A549 (cell line): Measurements from ENCODE around the gene SLIT3. TPM values are rescaled to one million over a fixed set of nuclear protein-coding genes. Genes with fewer than 3 reads are reported as not detected.

Source experiments
- ATAC-seq, 2 experiments: fragments of 200-7000 bp in 1 of 2; fragments of >200 bp in 1 of 2; cut with Nextera tagmentation in 1 of 2; cut with Tn5 transposase in 1 of 2; 3 replicates each; pipeline versions ENCODE4 v1.8.0 to v1.9.1; 2018 to 2020; ENCODE audit warnings: mild to moderate bottlenecking in 1 of 2, moderate library complexity in 1 of 2
- CTCF ChIA-PET: fragments of 300-600 bp; sonication (Branson Sonifier 250); formaldehyde crosslinking; extraction: SDS; loops from one replicate; lab custom pipeline; 2021; ENCODE audit warnings: antibody characterized with exemption, inconsistent platforms; lab: Yijun Ruan, JAX
- POLR2A ChIA-PET: fragments of 350-600 bp; formaldehyde crosslinking; extraction: SDS; loops from one replicate; lab custom pipeline; 2021; ENCODE audit warnings: antibody characterized with exemption, inconsistent platforms; lab: Yijun Ruan, JAX
- DNase-seq, 2 experiments: peaks; one replicate each; pipeline versions ENCODE4 v3.0.0 to v3.0.0-alpha.2; 2011 to 2016; ENCODE audit warnings: low read depth in 1 of 2, low spot score in 1 of 2
- FAIRE-seq: peaks from 2 replicates; lab custom pipeline; 2011; peaks lifted over from hg19 to GRCh38; lab: Jason Lieb, UNC
- H3K27ac ChIP-seq, 2 experiments: fragments of >200 bp; sonication (Bioruptor Twin); formaldehyde crosslinking; 3 replicates each; pipeline ENCODE4 v1.5.1; 2016 to 2017
- H3K4me1 ChIP-seq: fragments of >200 bp; sonication (Bioruptor Twin); formaldehyde crosslinking; 3 replicates; pipeline ENCODE4 v1.6.1; 2016
- H3K4me2 ChIP-seq: fragments of >200 bp; sonication (Bioruptor Twin); formaldehyde crosslinking; 3 replicates; pipeline ENCODE4 v1.6.1; 2016
- H3K4me3 ChIP-seq: fragments of >200 bp; sonication (Bioruptor Twin); formaldehyde crosslinking; 3 replicates; pipeline ENCODE4 v1.5.1; 2016
- H3K9me3 ChIP-seq: fragments of >200 bp; sonication (Bioruptor Twin); formaldehyde crosslinking; 3 replicates; pipeline ENCODE4 v1.6.1; 2016
- BCL3 ChIP-seq: fragments of >200 bp; sonication (Bioruptor Twin); formaldehyde crosslinking; IDR thresholded peaks from 3 replicates; pipeline ENCODE4 v1.6.1; 2016
- CHD2 ChIP-seq: fragments of 150-350 bp; IDR thresholded peaks from 2 replicates; pipeline ENCODE4 v1.6.1; 2014; ENCODE audit warnings: low read length; ENCODE audit not compliant: partially characterized antibody
- CTCF ChIP-seq: fragments of >200 bp; sonication (Bioruptor Twin); formaldehyde crosslinking; IDR thresholded peaks from 3 replicates; pipeline ENCODE4 v1.5.1; 2016
- E2F6 ChIP-seq: IDR thresholded peaks from 2 replicates; pipeline ENCODE4 v1.6.1; 2012; ENCODE audit warnings: low read depth, borderline replicate concordance
- EHMT2 ChIP-seq: fragments of 200-600 bp; sonication (generic); IDR thresholded peaks from 2 replicates; pipeline ENCODE4 v1.6.1; 2016; ENCODE audit warnings: antibody characterized with exemption, low read depth, mild to moderate bottlenecking, moderate library complexity
- ELK1 ChIP-seq: fragments of 150-350 bp; IDR thresholded peaks from 2 replicates; pipeline ENCODE4 v1.6.1; 2014; ENCODE audit warnings: low read depth, mild to moderate bottlenecking, low read length
- EP300 ChIP-seq, 2 experiments: fragments of >200 bp; sonication (Bioruptor Twin); formaldehyde crosslinking; IDR thresholded peaks; 2 replicates in 1 of 2; 3 replicates in 1 of 2; pipeline ENCODE4 v1.6.1; 2016 to 2017
- FOSB ChIP-seq: fragments of 250-450 bp; sonication (Bioruptor Pico); IDR thresholded peaks from 2 replicates; pipeline ENCODE4 v1.5.0; 2020; ENCODE audit warnings: mild to moderate bottlenecking, moderate library complexity
- FOSL2 ChIP-seq, 2 experiments: fragments of 450-650 bp in 1 of 2; fragments of >200 bp in 1 of 2; sonication (Bioruptor Twin) in 1 of 2; formaldehyde crosslinking; IDR thresholded peaks; 2 replicates each; pipeline versions ENCODE4 v1.5.0 to v1.6.1; 2016 to 2020; ENCODE audit warnings: mild to moderate bottlenecking in 1 of 2, moderate library complexity in 1 of 2
- FOXS1 ChIP-seq: fragments of 250-450 bp; sonication (Bioruptor Pico); IDR thresholded peaks from 2 replicates; pipeline ENCODE4 v1.5.0; 2020; ENCODE audit warnings: mild to moderate bottlenecking, moderate library complexity
- HES2 ChIP-seq: fragments of >200 bp; sonication (Bioruptor Twin); formaldehyde crosslinking; IDR thresholded peaks from 2 replicates; pipeline ENCODE4 v1.6.1; 2016
- HOXB13 ChIP-seq: fragments of 250-450 bp; sonication (Bioruptor Pico); IDR thresholded peaks from 2 replicates; pipeline ENCODE4 v1.5.0; 2020; ENCODE audit warnings: low read depth, mild to moderate bottlenecking, moderate library complexity
- JUN ChIP-seq, 2 experiments: fragments of >200 bp; sonication (Bioruptor Twin); formaldehyde crosslinking; IDR thresholded peaks; 2 replicates in 1 of 2; 3 replicates in 1 of 2; pipeline ENCODE4 v1.6.1; 2016 to 2017
- JUNB ChIP-seq: fragments of >200 bp; sonication (Bioruptor Twin); formaldehyde crosslinking; IDR thresholded peaks from 2 replicates; pipeline ENCODE4 v1.6.1; 2016
- KDM1A ChIP-seq: fragments of 200-600 bp; sonication (generic); IDR thresholded peaks from 2 replicates; pipeline ENCODE4 v1.6.1; 2016; ENCODE audit warnings: low read depth, mild to moderate bottlenecking
- KDM5A ChIP-seq: fragments of 200-600 bp; sonication (generic); IDR thresholded peaks from 2 replicates; pipeline ENCODE4 v1.6.1; 2016; ENCODE audit warnings: antibody characterized with exemption, mild to moderate bottlenecking
- MAFK ChIP-seq: fragments of 450-650 bp; IDR thresholded peaks from 2 replicates; pipeline ENCODE4 v1.6.1; 2014; ENCODE audit not compliant: partially characterized antibody
- MAX ChIP-seq: IDR thresholded peaks from 2 replicates; pipeline ENCODE4 v1.6.1; 2012
- NFE2L2 ChIP-seq: fragments of 150-350 bp; conservative IDR thresholded peaks from 2 replicates; pipeline ENCODE4 v1.6.1; 2014; ENCODE audit warnings: low read length
- RAD21 ChIP-seq, 2 experiments: fragments of >200 bp in 1 of 2; sonication (Bioruptor Twin) in 1 of 2; formaldehyde crosslinking in 1 of 2; IDR thresholded peaks in 1 of 2; conservative IDR thresholded peaks in 1 of 2; 2 replicates in 1 of 2; 3 replicates in 1 of 2; pipeline ENCODE4 v1.6.1; 2012 to 2018; ENCODE audit warnings: inconsistent platforms in 1 of 2
- RARB ChIP-seq: fragments of 250-450 bp; sonication (Bioruptor Pico); IDR thresholded peaks from 2 replicates; pipeline ENCODE4 v1.8.0; 2021; ENCODE audit warnings: mild to moderate bottlenecking, moderate library complexity
- RCOR1 ChIP-seq: fragments of 150-350 bp; IDR thresholded peaks from 2 replicates; pipeline ENCODE4 v1.6.1; 2014; ENCODE audit warnings: antibody characterized with exemption, low read length, low read depth
- RFX5 ChIP-seq: fragments of 450-650 bp; IDR thresholded peaks from 2 replicates; pipeline ENCODE4 v1.7.1; 2014; ENCODE audit warnings: antibody characterized with exemption, mild to moderate bottlenecking, moderate library complexity
- RNF2 ChIP-seq: fragments of 200-600 bp; sonication (generic); IDR thresholded peaks from 2 replicates; pipeline ENCODE4 v1.6.1; 2016; ENCODE audit warnings: low read depth, mild to moderate bottlenecking, antibody characterized with exemption, moderate library complexity, borderline replicate concordance
- TFCP2L1 ChIP-seq: fragments of 250-450 bp; sonication (Bioruptor Pico); IDR thresholded peaks from 2 replicates; pipeline ENCODE4 v1.5.0; 2021; ENCODE audit warnings: mild to moderate bottlenecking
- USF2 ChIP-seq: fragments of 450-650 bp; IDR thresholded peaks from 2 replicates; pipeline ENCODE4 v1.6.1; 2014; ENCODE audit warnings: antibody characterized with exemption
- ZNF302 ChIP-seq: fragments of 250-450 bp; sonication (Bioruptor Pico); IDR thresholded peaks from 2 replicates; pipeline ENCODE4 v1.9.0; 2021; ENCODE audit warnings: inconsistent platforms, mild to moderate bottlenecking, moderate library complexity
- ZSCAN20 ChIP-seq: fragments of 250-450 bp; sonication (Bioruptor Pico); IDR thresholded peaks from 2 replicates; pipeline ENCODE4 v1.8.0; 2022; ENCODE audit warnings: mild to moderate bottlenecking, moderate library complexity
- WGBS: methylation state at CpG from one replicate; pipeline ENCODE4 v1.1.6; 2017; ENCODE audit errors: missing lambda C conversion rate; 5-methylcytosine and 5-hydroxymethylcytosine counted together
- polyA plus RNA-seq, 4 experiments: library from polyadenylated mRNA; depleted of rRNA in 3 of 4; stranded (reverse); fragments of >200 nt; fragmentation: RNase III in 1 of 4; extraction: RNeasy Plus Mini Kit Qiagen cat#74134 plus additional on column Dnase treatment in 1 of 4; gene quantifications; 2 replicates in 3 of 4; 3 replicates in 1 of 4; pipeline ENCODE4 v1.2.3, GENCODE V29; 2011 to 2017

Gene SLIT3
- polyA plus RNA-seq, 2 of the 4 experiments (the other 2 are of a cell fraction), result 12.7 to 22.9 TPM

GRCh38 chr5:169166078-169166477, 134.9 kb downstream of the SLIT3 start:
- Histone ChIP-seq H3K4me1 (peaks cover 61% of the 10 kb centered on the region), H3K4me3 (no peak overlapping the region), H3K4me2 (no peak overlapping the region), H3K9me3 (no peaks in the 10 kb centered on the region), H3K27ac (peak overlapping the region; percentile 80 to 88; a peak in 5 of 6 replicates)
- DNase-seq (no peak), ATAC-seq (no peak), FAIRE-seq (no peak)
- TF ChIP-seq RAD21 (conservative IDR thresholded peaks at IDR 0.05 in 1 of 2, IDR thresholded peaks at IDR 0.05 in 1 of 2), result no peak
- TF ChIP-seq JUN (IDR thresholded peaks at IDR 0.05), result no peak
- TF ChIP-seq RNF2, result no peak
- TF ChIP-seq NFE2L2, result no peak
- no peak for TF ChIP-seq EHMT2
- no peak for TF ChIP-seq FOSL2 (IDR thresholded peaks at IDR 0.05)
- TF ChIP-seq FOSL2 (CRISPR knock-in tag; IDR thresholded peaks at IDR 0.05), result no peak
- no peak for TF ChIP-seq EP300 (IDR thresholded peaks at IDR 0.05)
- TF ChIP-seq FOSB (CRISPR knock-in tag), result no peak
- TF ChIP-seq RARB (CRISPR knock-in tag), result no peak
- TF ChIP-seq TFCP2L1 (CRISPR knock-in tag), result no peak
- no peak for TF ChIP-seq HES2
- no peak for TF ChIP-seq MAFK
- no peak for TF ChIP-seq ZSCAN20 (CRISPR knock-in tag)
- TF ChIP-seq MAX, result no peak
- no peak for TF ChIP-seq HOXB13 (CRISPR knock-in tag)
- TF ChIP-seq RCOR1, result no peak
- no peak for TF ChIP-seq FOXS1 (CRISPR knock-in tag)
- TF ChIP-seq USF2, result no peak
- POLR2A ChIA-PET, result no interaction called here
- CTCF ChIA-PET, result no interaction called here
- 83% methylated on average over 8 of the region's 8 CpGs for WGBS

GRCh38 chr5:169165052-169165451, 135.9 kb downstream of the SLIT3 start:
- H3K4me3 ChIP-seq, result no peak overlapping the region
- ATAC-seq (no peak), FAIRE-seq (no peak), DNase-seq (no peak)
- POLR2A ChIA-PET, result no interaction called here
- peaks cover 71% of the 10 kb centered on the region for H3K4me1 ChIP-seq
- 100% methylated on average over 1 of the region's 1 CpG for WGBS
- H3K9me3 ChIP-seq, result no peaks in the 10 kb centered on the region
- H3K27ac ChIP-seq, result peak overlapping the region; percentile 80 to 88
- H3K4me2 ChIP-seq, result peak overlapping the region; percentile 66
- TF ChIP-seq JUNB (no peak), ZNF302 (CRISPR knock-in tag) (no peak), FOXS1 (CRISPR knock-in tag) (no peak), RCOR1 (no peak), CTCF (no peak), KDM5A (no peak), BCL3 (no peak), FOSL2 (IDR thresholded peaks at IDR 0.05) (no peak), FOSL2 (CRISPR knock-in tag; IDR thresholded peaks at IDR 0.05) (no peak), KDM1A (no peak), HES2 (no peak), E2F6 (no peak), RFX5 (no peak), ELK1 (no peak), CHD2 (no peak)
- CTCF ChIA-PET, result interaction anchor here (0.7 to 1.4 kb wide), 5 partner anchors 19 to 383 kb away, joined by 3 to 4 read pairs (median 3); no protein-coding TSS in a partner anchor
